GM18868 (cell line): ENCODE results near the gene SH3BGR.
"Not testable (repeated sequence)": the region's sequence is repeated elsewhere in the genome, so short reads cannot be mapped to it uniquely, and the experiment has no call there.

Experiments
- ATAC-seq: cut with Tn5 transposase; IDR thresholded peaks from one replicate; pipeline ENCODE4 v1.9.1; 2021; ENCODE audit warnings: mild to moderate bottlenecking, moderate library complexity; ENCODE audit not compliant: unreplicated experiment

Gene SH3BGR

GRCh38 chr21:39538453-39539042 is 86.8 kb downstream of the SH3BGR start:
- ATAC-seq = no peak

- not testable (repeated sequence) for ATAC-seq
These were observed 88.6 kb downstream of the SH3BGR start for GRCh38 chr21:39540367-39540766.

GRCh38 chr21:39542736-39543135 is 91.0 kb downstream of the SH3BGR start:
- no peak for ATAC-seq

- no peak for ATAC-seq
These were observed 94.8 kb downstream of the SH3BGR start for GRCh38 chr21:39546522-39546921.

- ATAC-seq = no peak
These were observed 101.1 kb downstream of the SH3BGR start for GRCh38 chr21:39552856-39553255.

- no peak for ATAC-seq
These were observed 101.6 kb downstream of the SH3BGR start for GRCh38 chr21:39553331-39553730.

GRCh38 chr21:39555911-39556590 is 104.3 kb downstream of the SH3BGR start:
- no peak for ATAC-seq

- no peak for ATAC-seq
These were observed 107.7 kb downstream of the SH3BGR start for GRCh38 chr21:39559511-39559910.

- ATAC-seq = no peak
These were observed 109.4 kb downstream of the SH3BGR start for GRCh38 chr21:39561140-39561539.

- ATAC-seq = no peak
These were observed 111.3 kb downstream of the SH3BGR start for GRCh38 chr21:39562791-39563770.

- ATAC-seq = no peak
These were observed 112.4 kb downstream of the SH3BGR start for GRCh38 chr21:39564200-39564599.
